ENCODE data around the gene PIPOX. TPM values are rescaled to one million over a fixed set of nuclear protein-coding genes. Genes with fewer than 3 reads are reported as not detected.

PIPOX gene
- total and polyA plus RNA-seq, 2 donors from 2014 or later = 2.8 to 78.0 TPM

GRCh38 chr17:28997806-28998205 is 45.1 kb upstream of the PIPOX start:
- Histone ChIP-seq H3K4me3 (ENCODE audit: low read length in 3 of 3) (no peak overlapping the region), H3K27ac (ENCODE audit: low read depth in 2 of 2, low read length in 2 of 2) (no peak overlapping the region), H3K36me3 (ENCODE audit: control insufficient read depth in 2 of 3, insufficient read depth in 3 of 3, low read length in 3 of 3) (no peaks in the 10 kb centered on the region), H3K4me1 (ENCODE audit: control insufficient read depth in 2 of 3, insufficient read depth in 2 of 3, low read depth in 1 of 3, low read length in 3 of 3) (peaks cover 0 to 6% (median 5%) of the 10 kb centered on the region in 3 donors), H3K27me3 (ENCODE audit: control insufficient read depth, insufficient read depth, low read length) (no peaks in the 10 kb centered on the region), H3K9ac (ENCODE audit: low read length in 3 of 3) (no peak overlapping the region), H3K9me3 (ENCODE audit: control insufficient read depth in 2 of 3, insufficient read depth in 1 of 3, low read length in 3 of 3) (no peaks in the 10 kb centered on the region)
- intact Hi-C loops (cut with DNase I) = no loop called here
- FAIRE-seq = no peak
- no peak for DNase-seq
- TF ChIP-seq CTCF (IDR thresholded peaks at IDR 0.05; ENCODE audit: borderline replicate concordance, extremely low read depth, insufficient read depth) = no peak

DNA sequence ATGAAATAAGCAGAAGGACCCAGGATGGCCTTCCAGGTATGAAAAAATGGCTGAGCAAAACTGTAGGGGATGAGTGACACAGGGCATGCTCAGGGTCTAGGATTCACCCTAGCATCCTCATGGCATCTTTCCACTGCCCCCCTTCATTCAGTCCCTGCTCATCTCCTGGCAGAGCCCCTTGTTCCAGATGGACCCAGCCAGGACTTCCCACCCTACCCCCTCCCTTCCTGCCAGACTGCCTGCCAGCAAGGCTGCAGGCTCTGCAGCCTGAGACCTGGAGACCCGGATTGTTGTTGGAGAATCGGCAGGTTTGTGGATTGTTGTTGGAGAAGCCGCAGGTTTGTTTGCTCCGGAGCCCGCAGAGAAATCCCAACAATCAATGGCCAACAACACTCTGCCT is 43.7 kb upstream of the PIPOX start:
- H3K27ac ChIP-seq (ENCODE audit: low read depth in 2 of 2, low read length in 2 of 2) = no peak overlapping the region
- H3K9ac ChIP-seq (ENCODE audit: low read length in 3 of 3) = no peak overlapping the region
- H3K36me3 ChIP-seq (ENCODE audit: control insufficient read depth in 2 of 3, insufficient read depth in 3 of 3, low read length in 3 of 3) = no peaks in the 10 kb centered on the region
- intact Hi-C loops (cut with DNase I) = no loop called here
- FAIRE-seq (no peak), DNase-seq (no peak)
- no peaks in the 10 kb centered on the region for H3K9me3 ChIP-seq (ENCODE audit: control insufficient read depth in 2 of 3, insufficient read depth in 1 of 3, low read length in 3 of 3)
- no peak for TF ChIP-seq CTCF (IDR thresholded peaks at IDR 0.05; ENCODE audit: borderline replicate concordance, extremely low read depth, insufficient read depth)
- H3K4me3 ChIP-seq (ENCODE audit: low read length in 3 of 3) = no peak overlapping the region
- peaks cover 7% of the 10 kb centered on the region for H3K27me3 ChIP-seq (ENCODE audit: control insufficient read depth, insufficient read depth, low read length)
- no peaks in the 10 kb centered on the region for H3K4me1 ChIP-seq (ENCODE audit: control insufficient read depth in 2 of 3, insufficient read depth in 2 of 3, low read depth in 1 of 3, low read length in 3 of 3)

DNA sequence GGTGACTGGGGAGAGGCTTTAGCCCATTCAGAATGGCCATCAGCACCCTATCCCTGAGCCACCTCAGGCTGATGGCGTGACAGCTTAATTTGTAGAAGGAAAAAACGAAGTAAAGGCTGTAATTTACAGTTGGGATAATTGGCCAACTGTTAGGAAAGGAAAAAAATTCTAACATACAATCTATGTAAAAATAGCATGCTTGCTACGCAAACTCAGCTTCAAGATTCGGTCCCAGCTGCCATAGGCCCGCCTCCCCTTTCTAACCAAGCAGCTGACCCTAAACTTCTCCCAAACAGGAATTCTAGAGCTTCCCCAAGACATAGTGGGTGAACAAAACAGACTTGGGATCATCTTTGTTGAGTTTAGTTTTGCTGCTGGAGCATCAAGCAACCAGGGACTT is 42.0 kb upstream of the PIPOX start:
- H3K36me3 ChIP-seq (ENCODE audit: control insufficient read depth in 2 of 3, insufficient read depth in 3 of 3, low read length in 3 of 3) = no peaks in the 10 kb centered on the region
- no peak overlapping the region for H3K9ac ChIP-seq (ENCODE audit: low read length in 3 of 3)
- FAIRE-seq (no peak), DNase-seq (no peak)
- H3K9me3 ChIP-seq (ENCODE audit: control insufficient read depth in 2 of 3, insufficient read depth in 1 of 3, low read length in 3 of 3) = no peaks in the 10 kb centered on the region
- no peaks in the 10 kb centered on the region for H3K4me1 ChIP-seq (ENCODE audit: control insufficient read depth in 2 of 3, insufficient read depth in 2 of 3, low read depth in 1 of 3, low read length in 3 of 3)
- no peak for TF ChIP-seq CTCF (IDR thresholded peaks at IDR 0.05; ENCODE audit: borderline replicate concordance, extremely low read depth, insufficient read depth)
- peaks cover 10% of the 10 kb centered on the region for H3K27me3 ChIP-seq (ENCODE audit: control insufficient read depth, insufficient read depth, low read length)
- H3K4me3 ChIP-seq (ENCODE audit: low read length in 3 of 3) = no peak overlapping the region
- no peak overlapping the region for H3K27ac ChIP-seq (ENCODE audit: low read depth in 2 of 2, low read length in 2 of 2)
- intact Hi-C loops (cut with DNase I) = no loop called here

DNA sequence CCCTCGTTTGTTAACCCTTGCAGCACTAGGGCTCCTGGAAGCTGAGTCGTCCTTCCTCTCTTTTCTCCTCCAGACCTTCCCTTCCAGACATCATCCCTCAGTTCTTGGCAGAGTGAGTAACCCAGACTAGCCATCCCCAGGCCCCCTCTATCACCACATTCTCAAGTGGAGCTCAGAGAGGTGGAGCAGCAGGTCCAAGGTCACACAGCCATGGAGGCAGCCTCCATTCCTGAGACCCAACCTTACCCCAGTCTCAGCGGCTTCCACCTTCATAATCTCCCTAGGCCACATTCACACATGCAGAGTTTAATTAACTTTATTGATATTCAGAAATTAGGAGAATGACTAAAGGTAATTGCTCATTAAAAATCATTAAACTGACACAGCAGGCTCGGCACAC is 40.1 kb upstream of the PIPOX start:
- H3K27ac ChIP-seq (ENCODE audit: low read depth in 2 of 2, low read length in 2 of 2) = no peak overlapping the region
- H3K4me1 ChIP-seq (ENCODE audit: control insufficient read depth in 2 of 3, insufficient read depth in 2 of 3, low read depth in 1 of 3, low read length in 3 of 3) = peaks cover 0 to 4% (median 0%) of the 10 kb centered on the region in 3 donors
- no peak overlapping the region for H3K9ac ChIP-seq (ENCODE audit: low read length in 3 of 3)
- H3K36me3 ChIP-seq (ENCODE audit: control insufficient read depth in 2 of 3, insufficient read depth in 3 of 3, low read length in 3 of 3) = no peaks in the 10 kb centered on the region
- intact Hi-C loops (cut with DNase I) = no loop called here
- no peak for FAIRE-seq
- no peaks in the 10 kb centered on the region for H3K9me3 ChIP-seq (ENCODE audit: control insufficient read depth in 2 of 3, insufficient read depth in 1 of 3, low read length in 3 of 3)
- H3K27me3 ChIP-seq (ENCODE audit: control insufficient read depth, insufficient read depth, low read length) = peaks cover 10% of the 10 kb centered on the region
- no peak for TF ChIP-seq CTCF (IDR thresholded peaks at IDR 0.05; ENCODE audit: borderline replicate concordance, extremely low read depth, insufficient read depth)
- no peak overlapping the region for H3K4me3 ChIP-seq (ENCODE audit: low read length in 3 of 3)
- DNase-seq = no peak

All from kidney (tissue), 14 donors.